HL-60 (cell line): Measurements from ENCODE around the gene LAPTM5.

Experiments
- DNase-seq, 2 experiments: peaks; one replicate each; pipeline ENCODE4 v3.0.0-alpha.2; 2010 to 2020; ENCODE audit warnings: low read depth in 1 of 2, low spot score in 1 of 2
- H3K27ac ChIP-seq: fragments of 250-450 bp; sonication (Bioruptor Pico); replicated peaks from 2 replicates; pipeline ENCODE4 v1.5.1; 2020; ENCODE audit warnings: mild to moderate bottlenecking, moderate library complexity
- H3K27me3 ChIP-seq: fragments of 250-450 bp; sonication (Bioruptor Pico); 2 replicates; pipeline ENCODE4 v1.5.1; 2021; ENCODE audit warnings: mild to moderate bottlenecking, moderate library complexity; ENCODE audit not compliant: insufficient read depth, poor library complexity, severe bottlenecking
- H3K4me3 ChIP-seq: replicated peaks from 2 replicates; pipeline ENCODE4 v1.5.1; 2011; ENCODE audit warnings: mild to moderate bottlenecking, control low read depth, low read length; ENCODE audit not compliant: insufficient read depth
- CTCF ChIP-seq: IDR thresholded peaks from one replicate; pipeline ENCODE4 v1.5.1; 2011; ENCODE audit warnings: low read length, control low read depth, inconsistent platforms; ENCODE audit not compliant: insufficient read depth
- GABPA ChIP-seq: IDR thresholded peaks from 2 replicates; pipeline ENCODE4 v1.6.1; 2012; ENCODE audit warnings: low read depth
- POLR2AphosphoS5 ChIP-seq: IDR thresholded peaks from 2 replicates; pipeline ENCODE4 v1.6.1; 2012; ENCODE audit warnings: low read depth
- SPI1 ChIP-seq: IDR thresholded peaks from 2 replicates; pipeline ENCODE4 v1.6.1; 2012; ENCODE audit warnings: low read depth, mild to moderate bottlenecking, borderline replicate concordance
- TF ChIP-seq, protein P1 (sequence below): IDR thresholded peaks from 2 replicates; pipeline ENCODE4 v1.6.1; 2012; ENCODE audit warnings: low read depth; ENCODE audit not compliant: insufficient replicate concordance

Gene LAPTM5

DNA sequence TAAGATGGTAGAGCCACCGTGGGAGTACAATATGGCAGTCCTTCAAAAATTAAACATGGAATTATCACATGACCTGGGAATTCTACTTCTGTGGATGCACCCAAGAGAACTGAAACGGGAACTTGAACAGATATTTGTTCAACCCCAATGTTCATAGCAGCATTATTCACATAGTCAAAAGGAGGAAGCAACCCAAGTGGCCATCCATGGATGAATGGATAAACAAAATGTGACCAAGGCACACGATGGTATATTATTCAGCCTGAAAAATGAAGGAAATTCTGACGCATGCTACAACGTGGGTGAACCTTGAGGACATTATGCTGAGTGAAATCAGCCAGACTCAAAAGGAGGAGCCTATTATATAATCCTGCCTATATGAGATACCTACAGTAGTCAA lies 22.8 kb upstream of the LAPTM5 start:
- TF ChIP-seq SPI1: no peak
- TF ChIP-seq, protein P1, sequence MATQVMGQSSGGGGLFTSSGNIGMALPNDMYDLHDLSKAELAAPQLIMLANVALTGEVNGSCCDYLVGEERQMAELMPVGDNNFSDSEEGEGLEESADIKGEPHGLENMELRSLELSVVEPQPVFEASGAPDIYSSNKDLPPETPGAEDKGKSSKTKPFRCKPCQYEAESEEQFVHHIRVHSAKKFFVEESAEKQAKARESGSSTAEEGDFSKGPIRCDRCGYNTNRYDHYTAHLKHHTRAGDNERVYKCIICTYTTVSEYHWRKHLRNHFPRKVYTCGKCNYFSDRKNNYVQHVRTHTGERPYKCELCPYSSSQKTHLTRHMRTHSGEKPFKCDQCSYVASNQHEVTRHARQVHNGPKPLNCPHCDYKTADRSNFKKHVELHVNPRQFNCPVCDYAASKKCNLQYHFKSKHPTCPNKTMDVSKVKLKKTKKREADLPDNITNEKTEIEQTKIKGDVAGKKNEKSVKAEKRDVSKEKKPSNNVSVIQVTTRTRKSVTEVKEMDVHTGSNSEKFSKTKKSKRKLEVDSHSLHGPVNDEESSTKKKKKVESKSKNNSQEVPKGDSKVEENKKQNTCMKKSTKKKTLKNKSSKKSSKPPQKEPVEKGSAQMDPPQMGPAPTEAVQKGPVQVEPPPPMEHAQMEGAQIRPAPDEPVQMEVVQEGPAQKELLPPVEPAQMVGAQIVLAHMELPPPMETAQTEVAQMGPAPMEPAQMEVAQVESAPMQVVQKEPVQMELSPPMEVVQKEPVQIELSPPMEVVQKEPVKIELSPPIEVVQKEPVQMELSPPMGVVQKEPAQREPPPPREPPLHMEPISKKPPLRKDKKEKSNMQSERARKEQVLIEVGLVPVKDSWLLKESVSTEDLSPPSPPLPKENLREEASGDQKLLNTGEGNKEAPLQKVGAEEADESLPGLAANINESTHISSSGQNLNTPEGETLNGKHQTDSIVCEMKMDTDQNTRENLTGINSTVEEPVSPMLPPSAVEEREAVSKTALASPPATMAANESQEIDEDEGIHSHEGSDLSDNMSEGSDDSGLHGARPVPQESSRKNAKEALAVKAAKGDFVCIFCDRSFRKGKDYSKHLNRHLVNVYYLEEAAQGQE: no peak
- TF ChIP-seq POLR2AphosphoS5: no peak
- TF ChIP-seq CTCF: no peak
- TF ChIP-seq GABPA: no peak
- Histone ChIP-seq H3K27ac (no peak overlapping the region), H3K27me3 (no peaks in the 10 kb centered on the region), H3K4me3 (no peak overlapping the region)
- DNase-seq: no peak

DNA sequence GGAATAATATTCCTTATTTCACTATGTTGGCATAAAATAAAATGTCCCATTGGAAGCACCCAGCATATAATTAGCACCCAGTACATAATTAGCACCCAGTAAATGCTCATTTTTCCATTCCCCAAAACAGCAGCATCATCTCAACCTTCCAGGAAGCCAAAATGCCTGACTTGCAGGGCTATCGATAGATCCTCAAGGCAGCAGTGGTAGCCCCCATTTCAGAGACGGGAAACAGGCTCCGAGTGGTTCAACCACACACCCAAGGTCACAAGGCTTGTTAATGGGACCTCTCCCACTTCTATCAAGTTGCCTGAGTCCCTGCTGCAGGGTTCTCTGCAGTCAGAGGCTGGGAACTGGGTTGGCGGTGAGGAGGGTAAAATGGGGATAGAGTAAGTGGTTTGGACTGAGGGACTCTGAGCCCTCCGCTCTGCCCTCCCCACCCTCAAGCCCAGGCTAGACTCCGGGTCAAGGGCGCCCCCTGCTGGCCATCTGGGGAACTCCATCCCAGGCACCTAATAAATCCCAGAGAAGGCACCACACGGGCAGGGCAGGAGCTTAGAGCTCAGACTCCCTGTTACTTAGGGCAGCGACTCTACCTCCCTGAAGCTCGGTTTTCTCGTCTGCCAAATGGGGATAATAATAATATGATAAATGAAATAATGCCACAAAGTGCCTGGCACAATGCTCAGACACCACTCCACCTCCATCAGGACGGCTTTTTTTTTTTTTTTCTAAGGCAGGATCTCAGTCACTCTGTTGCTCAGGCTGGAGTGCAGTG lies 21.9 kb upstream of the LAPTM5 start:
- DNase-seq: peak; percentile 60 to 86
- no peak for TF ChIP-seq POLR2AphosphoS5
- TF ChIP-seq CTCF: peak; percentile 85
- Histone ChIP-seq H3K27me3 (no peaks in the 10 kb centered on the region), H3K4me3 (no peak overlapping the region), H3K27ac (no peak overlapping the region)

DNA sequence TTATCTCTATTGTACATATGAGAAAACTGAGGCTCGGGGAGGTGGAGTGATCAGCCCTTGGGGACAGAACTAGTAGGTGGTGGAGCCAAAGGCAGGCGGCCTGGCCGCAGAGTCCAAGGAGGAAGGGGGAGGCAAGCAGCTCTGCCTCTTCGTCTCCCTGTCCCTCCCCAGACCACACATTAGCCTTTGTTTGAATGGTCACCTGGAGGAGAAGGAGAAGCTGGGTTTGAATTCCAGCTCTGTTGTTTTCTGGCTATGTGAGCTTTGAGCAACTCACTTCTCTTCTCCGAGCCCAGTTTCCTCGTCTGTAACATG lies 21.4 kb upstream of the LAPTM5 start:
- no peak for DNase-seq
- TF ChIP-seq SPI1 (no peak), GABPA (no peak), CTCF (no peak), POLR2AphosphoS5 (no peak)
- TF ChIP-seq, protein P1: no peak
- Histone ChIP-seq H3K27me3 (no peaks in the 10 kb centered on the region), H3K4me3 (no peak overlapping the region), H3K27ac (no peak overlapping the region)
